Peyer's patch (tissue), 4 donors: Measurements from ENCODE around the gene TMEM63B.

ENCODE experiments used
- CTCF ChIP-seq, 6 experiments: fragments of 450-650 bp in 4 of 6; fragments of 200-600 bp in 2 of 6; sonication (generic) in 1 of 6; IDR thresholded peaks; one replicate each; pipeline ENCODE4 v1.5.1; 2017 to 2019; ENCODE audit warnings: antibody characterized with exemption in 6 of 6, mild to moderate bottlenecking in 3 of 6, moderate library complexity in 1 of 6
- POLR2A ChIP-seq, 2 donors: fragments of 450-650 bp; IDR thresholded peaks; one replicate each; pipeline ENCODE4 v1.5.1; 2017; ENCODE audit warnings: antibody characterized with exemption in 2 of 2, mild to moderate bottlenecking in 2 of 2, moderate library complexity in 2 of 2

DNA sequence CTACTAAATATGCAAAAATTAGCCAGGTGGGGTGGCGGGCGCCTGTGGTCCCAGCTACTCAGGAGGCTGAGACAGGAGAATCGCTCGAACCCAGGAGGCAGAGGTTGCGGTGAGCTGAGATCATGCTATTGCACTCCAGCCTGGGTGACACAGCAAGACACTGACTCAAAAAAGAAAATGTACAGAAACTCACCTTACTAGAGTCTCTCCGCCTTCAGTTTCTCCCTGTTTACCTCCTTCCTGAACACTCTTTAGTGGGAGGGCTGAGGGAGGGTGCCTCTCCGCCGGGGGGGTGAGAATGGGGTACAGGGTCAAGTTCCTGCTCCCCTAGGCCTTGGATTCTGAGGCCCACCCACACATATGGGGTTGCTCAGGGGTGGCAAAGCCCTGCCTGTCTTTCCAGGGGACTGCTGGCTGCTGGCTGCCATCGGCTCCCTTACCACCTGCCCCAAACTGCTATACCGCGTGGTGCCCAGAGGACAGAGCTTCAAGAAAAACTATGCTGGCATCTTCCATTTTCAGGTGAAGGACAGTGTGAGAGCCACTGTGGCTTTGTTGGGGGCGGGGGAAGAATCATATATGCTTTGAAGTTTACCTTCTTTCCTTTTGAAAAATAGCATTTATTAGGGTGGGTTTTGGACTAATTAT lies 44.7 kb downstream of the TMEM63B start:
- TF ChIP-seq CTCF (IDR thresholded peaks at IDR 0.05) (no peak), POLR2A (IDR thresholded peaks at IDR 0.05) (no peak)
